ENCODE measurements around the gene COMP. TPM values are rescaled to one million over a fixed set of nuclear protein-coding genes. Genes with fewer than 3 reads are reported as not detected.

Gene COMP
- total RNA-seq, 1 donor from 2014 or later, result 17.2 TPM

GRCh38 chr19:18796239-18796638 lies 5.1 kb upstream of the COMP start:
- DNase-seq (ENCODE audit: low spot score), result no peak
- Mint-ChIP-seq H3K4me3 (ENCODE audit: unreplicated experiment) (no peak overlapping the region), H3K27ac (ENCODE audit: unreplicated experiment) (no peak overlapping the region), H3K27me3 (ENCODE audit: low read depth) (peaks cover 7% of the 10 kb centered on the region), H3K9me3 (ENCODE audit: low read depth) (no peaks in the 10 kb centered on the region), H3K36me3 (ENCODE audit: low read depth) (no peaks in the 10 kb centered on the region), H3K4me1 (ENCODE audit: low read depth) (peaks cover 9% of the 10 kb centered on the region)
- no peak for TF ChIP-seq CTCF (IDR thresholded peaks at IDR 0.05)

- Mint-ChIP-seq H3K4me3 (ENCODE audit: unreplicated experiment) (no peak overlapping the region), H3K27me3 (ENCODE audit: low read depth) (peaks cover 12% of the 10 kb centered on the region), H3K27ac (ENCODE audit: unreplicated experiment) (no peak overlapping the region), H3K36me3 (ENCODE audit: low read depth) (no peaks in the 10 kb centered on the region), H3K4me1 (ENCODE audit: low read depth) (peaks cover 12% of the 10 kb centered on the region), H3K9me3 (ENCODE audit: low read depth) (no peaks in the 10 kb centered on the region)
- DNase-seq (ENCODE audit: low spot score), result no peak
- no peak for TF ChIP-seq CTCF (IDR thresholded peaks at IDR 0.05)
Measured at GRCh38 chr19:18795540-18795939, 4.4 kb upstream of the COMP start.

GRCh38 chr19:18794692-18795091 lies 3.6 kb upstream of the COMP start:
- Mint-ChIP-seq H3K27ac (ENCODE audit: unreplicated experiment) (no peak overlapping the region), H3K4me3 (ENCODE audit: unreplicated experiment) (no peak overlapping the region), H3K4me1 (ENCODE audit: low read depth) (peaks cover 19% of the 10 kb centered on the region), H3K9me3 (ENCODE audit: low read depth) (no peaks in the 10 kb centered on the region), H3K36me3 (ENCODE audit: low read depth) (peaks cover 3% of the 10 kb centered on the region), H3K27me3 (ENCODE audit: low read depth) (peaks cover 18% of the 10 kb centered on the region)
- no peak for DNase-seq (ENCODE audit: low spot score)
- no peak for TF ChIP-seq CTCF (IDR thresholded peaks at IDR 0.05)

- TF ChIP-seq CTCF (IDR thresholded peaks at IDR 0.05), result no peak
- Mint-ChIP-seq H3K27me3 (ENCODE audit: low read depth) (peaks cover 24% of the 10 kb centered on the region), H3K27ac (ENCODE audit: unreplicated experiment) (no peak overlapping the region), H3K4me3 (ENCODE audit: unreplicated experiment) (no peak overlapping the region), H3K9me3 (ENCODE audit: low read depth) (no peaks in the 10 kb centered on the region), H3K36me3 (ENCODE audit: low read depth) (peaks cover 3% of the 10 kb centered on the region), H3K4me1 (ENCODE audit: low read depth) (peaks cover 23% of the 10 kb centered on the region)
- DNase-seq (ENCODE audit: low spot score), result no peak
Measured at GRCh38 chr19:18794029-18794313, 2.9 kb upstream of the COMP start.

- no peak for DNase-seq (ENCODE audit: low spot score)
- Mint-ChIP-seq H3K4me1 (ENCODE audit: low read depth) (peaks cover 23% of the 10 kb centered on the region), H3K27ac (ENCODE audit: unreplicated experiment) (no peak overlapping the region), H3K36me3 (ENCODE audit: low read depth) (peaks cover 3% of the 10 kb centered on the region), H3K27me3 (ENCODE audit: low read depth) (peaks cover 27% of the 10 kb centered on the region), H3K9me3 (ENCODE audit: low read depth) (no peaks in the 10 kb centered on the region), H3K4me3 (ENCODE audit: unreplicated experiment) (no peak overlapping the region)
- TF ChIP-seq CTCF (IDR thresholded peaks at IDR 0.05), result no peak
Measured at GRCh38 chr19:18793144-18794028, 2.3 kb upstream of the COMP start.
